HepG2 (cell line): ENCODE data around the gene SLX4. TPM values are rescaled to one million over a fixed set of nuclear protein-coding genes. Genes with fewer than 3 reads are reported as not detected.

Experiments
- AGO1 ChIP-seq: fragments of 200-400 bp; formaldehyde crosslinking; IDR thresholded peaks from 2 replicates; pipeline ENCODE4 v1.6.1; 2017; ENCODE audit warnings: mild to moderate bottlenecking, low read depth, low read length, moderate library complexity; ENCODE audit not compliant: poor library complexity, severe bottlenecking
- FOXJ3 ChIP-seq: sonication (generic); formaldehyde crosslinking; IDR thresholded peaks from 2 replicates; pipeline ENCODE4 v1.4.0; 2020; ENCODE audit warnings: missing genetic modification reagents, mild to moderate bottlenecking, borderline replicate concordance
- FOXO1 ChIP-seq: sonication (generic); formaldehyde crosslinking; IDR thresholded peaks from 2 replicates; pipeline ENCODE4 v1.4.0; 2020; ENCODE audit warnings: missing genetic modification reagents
- ISL2 ChIP-seq: sonication (generic); formaldehyde crosslinking; IDR thresholded peaks from 2 replicates; pipeline ENCODE4 v1.5.0; 2020; ENCODE audit warnings: missing genetic modification reagents
- KAT7 ChIP-seq: IDR thresholded peaks from 2 replicates; pipeline ENCODE4 v1.6.1; 2018; ENCODE audit warnings: borderline replicate concordance, missing compliant biosample characterization
- KLF11 ChIP-seq: IDR thresholded peaks from 2 replicates; pipeline ENCODE4 v1.6.1; 2016; ENCODE audit warnings: missing compliant biosample characterization
- MEF2D ChIP-seq: sonication (generic); formaldehyde crosslinking; IDR thresholded peaks from 2 replicates; pipeline ENCODE4 v1.5.1; 2020; ENCODE audit warnings: mild to moderate bottlenecking, missing genetic modification reagents
- NPAS2 ChIP-seq: sonication (generic); formaldehyde crosslinking; IDR thresholded peaks from 2 replicates; pipeline ENCODE4 v1.8.0; 2022; ENCODE audit warnings: mild to moderate bottlenecking, missing genetic modification reagents, borderline replicate concordance
- PCBP1 ChIP-seq: fragments of 200-400 bp; formaldehyde crosslinking; IDR thresholded peaks from 2 replicates; pipeline ENCODE4 v1.6.1; 2017; ENCODE audit warnings: mild to moderate bottlenecking, low read depth, low read length, borderline replicate concordance
- POLR2A ChIP-seq, 2 experiments: IDR thresholded peaks; 2 replicates each; pipeline ENCODE4 v1.6.1; 2011; ENCODE audit warnings: low read depth in 2 of 2, low read length in 2 of 2, mild to moderate bottlenecking in 1 of 2, moderate library complexity in 1 of 2; ENCODE audit not compliant: insufficient read depth in 1 of 2
- RARG ChIP-seq: sonication (generic); formaldehyde crosslinking; IDR thresholded peaks from 2 replicates; pipeline ENCODE4 v1.4.0; 2020; ENCODE audit warnings: low read depth, mild to moderate bottlenecking, missing genetic modification reagents
- RBM22 ChIP-seq: fragments of 200-400 bp; formaldehyde crosslinking; optimal IDR thresholded peaks from 2 replicates; pipeline ENCODE3; 2017; ENCODE audit warnings: mild to moderate bottlenecking, low read length, moderate library complexity
- SP140L ChIP-seq: sonication (generic); formaldehyde crosslinking; IDR thresholded peaks from 2 replicates; pipeline ENCODE4 v1.4.0; 2020; ENCODE audit warnings: missing genetic modification reagents, borderline replicate concordance
- TGIF2 ChIP-seq: IDR thresholded peaks from 2 replicates; pipeline ENCODE4 v1.6.1; 2016; ENCODE audit warnings: control low read depth, missing compliant biosample characterization
- ZFYVE20 ChIP-seq: sonication (generic); formaldehyde crosslinking; IDR thresholded peaks from 2 replicates; pipeline ENCODE4 v1.8.0; 2023; ENCODE audit warnings: low read depth, mild to moderate bottlenecking, moderate library complexity, missing genetic modification reagents, borderline replicate concordance
- ZNF547 ChIP-seq: sonication (generic); formaldehyde crosslinking; IDR thresholded peaks from 2 replicates; pipeline ENCODE4 v1.5.1; 2020; ENCODE audit warnings: mild to moderate bottlenecking, missing genetic modification reagents
- polyA plus RNA-seq, 8 experiments: library from polyadenylated mRNA; depleted of rRNA in 3 of 8; stranded (reverse) in 7 of 8; unstranded in 1 of 8; fragments of >200 nt; fragmentation: Illumina TruSeq in 4 of 8; extraction: Trizol in 4 of 8; gene quantifications; 2 replicates each; pipeline versions ENCODE4 v1.2.1 to v1.2.3, GENCODE V29; 2011 to 2016; ENCODE audit warnings: low read depth in 4 of 8, missing spikeins in 1 of 8, mixed read lengths in 1 of 8; ENCODE audit not compliant: insufficient read depth in 1 of 8
- total RNA-seq, 5 experiments: library from RNA; depleted of rRNA; stranded (reverse); fragments of >200 nt; fragmentation: Illumina TruSeq; extraction: Trizol; gene quantifications; 2 replicates each; pipeline ENCODE4 v1.2.3, GENCODE V29; 2016; ENCODE audit warnings: low read depth in 1 of 5
- TF ChIP-seq, protein P1 (sequence below): sonication (generic); formaldehyde crosslinking; IDR thresholded peaks from 2 replicates; pipeline ENCODE4 v1.4.0; 2020; ENCODE audit warnings: missing genetic modification reagents
- TF ChIP-seq, protein P2 (sequence below): sonication (generic); formaldehyde crosslinking; IDR thresholded peaks from 2 replicates; pipeline ENCODE4 v1.5.0; 2020; ENCODE audit warnings: mild to moderate bottlenecking, missing genetic modification reagents, borderline replicate concordance
- TF ChIP-seq, protein P3 (sequence below): IDR thresholded peaks from 2 replicates; pipeline ENCODE4 v1.6.1; 2018; ENCODE audit warnings: missing genetic modification reagents, mild to moderate bottlenecking, missing compliant biosample characterization
- TF ChIP-seq, protein P4 (sequence below): sonication (generic); formaldehyde crosslinking; IDR thresholded peaks from 2 replicates; pipeline ENCODE4 v1.4.0; 2020; ENCODE audit warnings: mild to moderate bottlenecking, missing genetic modification reagents
- TF ChIP-seq, protein P5 (sequence below): sonication (generic); formaldehyde crosslinking; IDR thresholded peaks from 2 replicates; pipeline ENCODE4 v1.5.0; 2020; ENCODE audit warnings: missing genetic modification reagents

The SLX4 gene
- total and polyA plus RNA-seq, 2 of the 13 experiments (the other 11 are each of a cell fraction or from before 2014, with no cell fraction given): 1.1 to 3.6 TPM

DNA sequence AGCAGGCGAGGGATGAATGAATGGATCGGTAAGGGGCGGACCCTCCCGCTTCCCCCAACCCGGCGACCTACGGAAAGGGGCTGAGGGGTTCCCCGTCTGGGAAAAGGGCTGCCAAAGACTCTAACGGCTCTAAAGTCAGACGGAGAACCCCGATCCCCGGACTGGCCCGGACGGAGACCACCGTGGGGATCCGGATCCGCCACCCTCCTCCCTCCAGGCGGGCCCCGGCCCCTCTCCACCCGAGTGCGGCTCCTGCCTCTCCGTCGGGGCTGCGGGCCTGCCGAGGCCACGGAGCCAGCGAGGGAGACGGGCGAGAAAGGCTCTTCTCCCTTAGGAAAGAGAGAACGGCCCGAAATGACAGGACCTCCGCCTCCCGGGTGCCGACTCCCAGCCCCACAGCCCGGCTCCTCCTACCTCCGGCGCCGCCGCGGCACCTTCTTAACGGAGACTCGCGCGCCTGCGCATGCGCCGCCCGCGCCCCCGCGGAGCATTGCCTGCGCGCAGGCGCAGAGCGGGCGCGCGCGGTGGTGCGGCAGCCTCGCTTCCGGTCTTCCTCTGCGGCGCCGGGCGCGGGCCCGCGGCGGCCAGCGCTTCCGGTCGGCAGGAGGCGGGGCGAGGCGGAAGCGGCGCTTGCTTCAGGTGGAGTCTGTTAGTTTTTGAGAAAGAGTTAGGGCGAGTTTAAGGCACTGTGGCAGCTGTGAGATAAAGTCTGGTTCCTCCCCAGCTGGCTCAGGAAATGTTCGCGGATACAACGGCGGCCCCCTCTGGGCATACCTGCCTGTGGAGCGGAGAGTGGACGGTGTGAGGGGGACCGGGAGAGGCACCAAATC lies at the start of gene SLX4 (continued):
- TF ChIP-seq, protein P1, sequence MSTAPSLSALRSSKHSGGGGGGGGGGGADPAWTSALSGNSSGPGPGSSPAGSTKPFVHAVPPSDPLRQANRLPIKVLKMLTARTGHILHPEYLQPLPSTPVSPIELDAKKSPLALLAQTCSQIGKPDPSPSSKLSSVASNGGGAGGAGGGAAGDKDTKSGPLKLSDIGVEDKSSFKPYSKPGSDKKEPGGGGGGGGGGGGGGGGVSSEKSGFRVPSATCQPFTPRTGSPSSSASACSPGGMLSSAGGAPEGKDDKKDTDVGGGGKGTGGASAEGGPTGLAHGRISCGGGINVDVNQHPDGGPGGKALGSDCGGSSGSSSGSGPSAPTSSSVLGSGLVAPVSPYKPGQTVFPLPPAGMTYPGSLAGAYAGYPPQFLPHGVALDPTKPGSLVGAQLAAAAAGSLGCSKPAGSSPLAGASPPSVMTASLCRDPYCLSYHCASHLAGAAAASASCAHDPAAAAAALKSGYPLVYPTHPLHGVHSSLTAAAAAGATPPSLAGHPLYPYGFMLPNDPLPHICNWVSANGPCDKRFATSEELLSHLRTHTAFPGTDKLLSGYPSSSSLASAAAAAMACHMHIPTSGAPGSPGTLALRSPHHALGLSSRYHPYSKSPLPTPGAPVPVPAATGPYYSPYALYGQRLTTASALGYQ (CRISPR knock-in tag): 0 out of 2 replicates have a peak, but pooled peaks have one; percentile 5
- TF ChIP-seq SP140L (CRISPR knock-in tag): no peak
- TF ChIP-seq, protein P2, sequence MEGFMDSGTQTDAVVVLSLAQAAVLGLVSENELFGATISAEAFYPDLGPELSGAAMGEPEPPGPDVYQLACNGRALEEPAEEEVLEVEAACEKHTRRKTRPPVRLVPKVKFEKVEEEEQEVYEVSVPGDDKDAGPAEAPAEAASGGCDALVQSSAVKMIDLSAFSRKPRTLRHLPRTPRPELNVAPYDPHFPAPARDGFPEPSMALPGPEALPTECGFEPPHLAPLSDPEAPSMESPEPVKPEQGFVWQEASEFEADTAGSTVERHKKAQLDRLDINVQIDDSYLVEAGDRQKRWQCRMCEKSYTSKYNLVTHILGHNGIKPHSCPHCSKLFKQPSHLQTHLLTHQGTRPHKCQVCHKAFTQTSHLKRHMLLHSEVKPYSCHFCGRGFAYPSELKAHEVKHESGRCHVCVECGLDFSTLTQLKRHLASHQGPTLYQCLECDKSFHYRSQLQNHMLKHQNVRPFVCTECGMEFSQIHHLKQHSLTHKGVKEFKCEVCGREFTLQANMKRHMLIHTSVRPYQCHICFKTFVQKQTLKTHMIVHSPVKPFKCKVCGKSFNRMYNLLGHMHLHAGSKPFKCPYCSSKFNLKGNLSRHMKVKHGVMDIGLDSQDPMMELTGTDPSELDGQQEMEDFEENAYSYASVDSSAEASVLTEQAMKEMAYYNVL (CRISPR knock-in tag): peak; percentile 61; the same call in 1 of the 2 replicates
- TF ChIP-seq POLR2A (IDR thresholded peaks at IDR 0.05; ENCODE audit: insufficient read depth in 1 of 2, low read depth in 2 of 2, low read length in 2 of 2): peak in 1 of 2 experiments; percentile 79; a peak in 2 of 4 replicates
- TF ChIP-seq RARG (CRISPR knock-in tag): no peak
- TF ChIP-seq KLF11 (CRISPR knock-in tag): no peak
- no peak for TF ChIP-seq PCBP1
- TF ChIP-seq MEF2D (CRISPR knock-in tag): 0 out of 2 replicates have a peak, but pooled peaks have one; percentile 40
- TF ChIP-seq, protein P3, sequence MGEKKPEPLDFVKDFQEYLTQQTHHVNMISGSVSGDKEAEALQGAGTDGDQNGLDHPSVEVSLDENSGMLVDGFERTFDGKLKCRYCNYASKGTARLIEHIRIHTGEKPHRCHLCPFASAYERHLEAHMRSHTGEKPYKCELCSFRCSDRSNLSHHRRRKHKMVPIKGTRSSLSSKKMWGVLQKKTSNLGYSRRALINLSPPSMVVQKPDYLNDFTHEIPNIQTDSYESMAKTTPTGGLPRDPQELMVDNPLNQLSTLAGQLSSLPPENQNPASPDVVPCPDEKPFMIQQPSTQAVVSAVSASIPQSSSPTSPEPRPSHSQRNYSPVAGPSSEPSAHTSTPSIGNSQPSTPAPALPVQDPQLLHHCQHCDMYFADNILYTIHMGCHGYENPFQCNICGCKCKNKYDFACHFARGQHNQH (CRISPR knock-in tag): no peak
- TF ChIP-seq, protein P4, sequence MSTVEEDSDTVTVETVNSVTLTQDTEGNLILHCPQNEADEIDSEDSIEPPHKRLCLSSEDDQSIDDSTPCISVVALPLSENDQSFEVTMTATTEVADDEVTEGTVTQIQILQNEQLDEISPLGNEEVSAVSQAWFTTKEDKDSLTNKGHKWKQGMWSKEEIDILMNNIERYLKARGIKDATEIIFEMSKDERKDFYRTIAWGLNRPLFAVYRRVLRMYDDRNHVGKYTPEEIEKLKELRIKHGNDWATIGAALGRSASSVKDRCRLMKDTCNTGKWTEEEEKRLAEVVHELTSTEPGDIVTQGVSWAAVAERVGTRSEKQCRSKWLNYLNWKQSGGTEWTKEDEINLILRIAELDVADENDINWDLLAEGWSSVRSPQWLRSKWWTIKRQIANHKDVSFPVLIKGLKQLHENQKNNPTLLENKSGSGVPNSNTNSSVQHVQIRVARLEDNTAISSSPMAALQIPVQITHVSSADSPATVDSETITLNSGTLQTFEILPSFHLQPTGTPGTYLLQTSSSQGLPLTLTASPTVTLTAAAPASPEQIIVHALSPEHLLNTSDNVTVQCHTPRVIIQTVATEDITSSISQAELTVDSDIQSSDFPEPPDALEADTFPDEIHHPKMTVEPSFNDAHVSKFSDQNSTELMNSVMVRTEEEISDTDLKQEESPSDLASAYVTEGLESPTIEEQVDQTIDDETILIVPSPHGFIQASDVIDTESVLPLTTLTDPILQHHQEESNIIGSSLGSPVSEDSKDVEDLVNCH: no peak; the same call in 1 of the 2 replicates
- TF ChIP-seq FOXO1 (CRISPR knock-in tag): peak; percentile 19
- TF ChIP-seq ISL2 (CRISPR knock-in tag): no peak; the same call in 1 of the 2 replicates
- no peak for TF ChIP-seq NPAS2 (CRISPR knock-in tag)
- TF ChIP-seq ZFYVE20 (CRISPR knock-in tag): no peak
- TF ChIP-seq TGIF2 (CRISPR knock-in tag): peak; percentile 52; the same call in 1 of the 2 replicates
- peak; percentile 67 for TF ChIP-seq KAT7 (CRISPR knock-in tag)
- TF ChIP-seq ZNF547 (CRISPR knock-in tag): no peak
- TF ChIP-seq, protein P5, sequence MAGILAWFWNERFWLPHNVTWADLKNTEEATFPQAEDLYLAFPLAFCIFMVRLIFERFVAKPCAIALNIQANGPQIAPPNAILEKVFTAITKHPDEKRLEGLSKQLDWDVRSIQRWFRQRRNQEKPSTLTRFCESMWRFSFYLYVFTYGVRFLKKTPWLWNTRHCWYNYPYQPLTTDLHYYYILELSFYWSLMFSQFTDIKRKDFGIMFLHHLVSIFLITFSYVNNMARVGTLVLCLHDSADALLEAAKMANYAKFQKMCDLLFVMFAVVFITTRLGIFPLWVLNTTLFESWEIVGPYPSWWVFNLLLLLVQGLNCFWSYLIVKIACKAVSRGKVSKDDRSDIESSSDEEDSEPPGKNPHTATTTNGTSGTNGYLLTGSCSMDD (CRISPR knock-in tag): no peak
- TF ChIP-seq FOXJ3 (CRISPR knock-in tag): no peak
- no peak for TF ChIP-seq RBM22
- TF ChIP-seq AGO1: no peak
